K562 treated with DMSO at 1 percent for 12 hours (cell line): Measurements from ENCODE around the gene TUBB1. TPM values are rescaled to one million over a fixed set of nuclear protein-coding genes. Genes with fewer than 3 reads are reported as not detected.

Experiments used
- total RNA-seq: library from RNA; unstranded; fragments of 300-600 nt; gene quantifications from 2 replicates; pipeline ENCODE4 v1.2.3, GENCODE V29; 2022; ENCODE audit not compliant: insufficient read depth

Gene TUBB1
- 1.1 TPM in 1 of 2 replicates, not detected in the other for total RNA-seq

GRCh38 chr20:59019217-59019616, at the start of gene TUBB1:
TUBB1 (plus strand) TSS chr20:59019429; CDS start chr20:59019523, 94 bp downstream.

GRCh38 chr20:58980711-58981627, 38.3 kb upstream of the TUBB1 start, which contains the start of gene NELFCD:
NELFCD (plus strand) TSS chr20:58981256; CDS start chr20:58981310, 54 bp downstream.

GRCh38 chr20:59006864-59007664, 12.2 kb upstream of the TUBB1 start, which contains the start of gene CTSZ:
CTSZ (minus strand) TSS chr20:59007254; CDS start chr20:59007128, 126 bp downstream.

GRCh38 chr20:59032023-59032712, 12.9 kb downstream of the TUBB1 start, which contains the start of gene ATP5F1E:
ATP5F1E (minus strand) TSS chr20:59032335; CDS start chr20:59032251, 84 bp downstream.

GRCh38 chr20:59042151-59042795, 23.0 kb downstream of the TUBB1 start, which contains the start of gene PRELID3B:
PRELID3B (minus strand) TSS chr20:59042786; CDS start chr20:59042730, 56 bp downstream.

Other genes starting within 250 kb of the TUBB1 start
- 2.0 TPM in 1 of 2 replicates, not detected in the other for gene GNAS-AS1, start 168.5 kb upstream of the TUBB1 start, total RNA-seq
- 438 and 608 TPM in 2 replicates for gene GNAS, start 166.7 kb upstream of the TUBB1 start, total RNA-seq
- 52.3 and 83.1 TPM in 2 replicates for gene NELFCD, start 38.2 kb upstream of the TUBB1 start, total RNA-seq
- gene CTSZ, start 12.2 kb upstream of the TUBB1 start, total RNA-seq: 77.7 and 103 TPM in 2 replicates
- 17.7 and 24.9 TPM in 2 replicates for gene ATP5F1E, start 12.9 kb downstream of the TUBB1 start, total RNA-seq
- 20.8 and 34.6 TPM in 2 replicates for gene PRELID3B, start 23.4 kb downstream of the TUBB1 start, total RNA-seq
- gene ZNF831, start 144.4 kb downstream of the TUBB1 start, total RNA-seq: not detected in 2 replicates